Cardiac muscle cell (in vitro differentiated cells and primary cell): ENCODE measurements around the gene DLGAP1. TPM values are rescaled to one million over a fixed set of nuclear protein-coding genes. Genes with fewer than 3 reads are reported as not detected.

Source experiments
- DNase-seq, 2 donors: peaks; one replicate each; pipeline versions ENCODE4 v3.0.0 to v3.0.0-alpha.2; 2010 to 2017; ENCODE audit warnings: low read depth in 1 of 2, low spot score in 1 of 2
- H3K27ac ChIP-seq: fragments of 200-600 bp; sonication (generic); 2 replicates; pipeline ENCODE4 v1.5.1; 2016
- H3K27me3 ChIP-seq: fragments of 200-600 bp; sonication (generic); 2 replicates; pipeline ENCODE4 v1.6.0; 2016; ENCODE audit warnings: control low read depth
- H3K36me3 ChIP-seq: fragments of 200-600 bp; sonication (generic); 2 replicates; pipeline ENCODE4 v1.5.1; 2016; ENCODE audit warnings: control low read depth
- H3K4me1 ChIP-seq: fragments of 200-600 bp; sonication (generic); 2 replicates; pipeline ENCODE4 v1.8.1; 2017; ENCODE audit warnings: low read depth, mild to moderate bottlenecking, mixed run types
- H3K4me3 ChIP-seq: fragments of 200-600 bp; sonication (generic); 2 replicates; pipeline ENCODE4 v1.5.1; 2016; ENCODE audit warnings: mild to moderate bottlenecking
- H3K9me3 ChIP-seq: fragments of 200-600 bp; sonication (generic); 2 replicates; pipeline ENCODE4 v1.5.1; 2017; ENCODE audit warnings: low read depth, mild to moderate bottlenecking, control low read depth
- CTCF ChIP-seq: IDR thresholded peaks from 2 replicates; pipeline ENCODE4 v1.5.1; 2012; ENCODE audit warnings: low read depth, mild to moderate bottlenecking, low read length
- polyA plus RNA-seq: library from polyadenylated mRNA; unstranded; fragments of >200 nt; fragmentation: Nextera tagmentation; extraction: Ambion mirVana; gene quantifications from 2 replicates; pipeline ENCODE4 v1.2.1, GENCODE V29; 2016
- total RNA-seq: library from RNA; depleted of rRNA; stranded (reverse); fragments of >200 nt; gene quantifications from 2 replicates; pipeline ENCODE4 v1.2.3, GENCODE V29; 2016

DLGAP1 gene
- total and polyA plus RNA-seq, 2 experiments from 2014 or later, result 2.5 to 7.9 TPM

GRCh38 chr18:3777719-3778118 is 677.4 kb downstream of the DLGAP1 start:
- H3K27ac ChIP-seq, result no peak overlapping the region
- H3K27me3 ChIP-seq, result no peaks in the 10 kb centered on the region
- TF ChIP-seq CTCF, result no peak
- H3K4me1 ChIP-seq, result no peaks in the 10 kb centered on the region
- H3K36me3 ChIP-seq, result no peaks in the 10 kb centered on the region
- DNase-seq, result no peak
- no peak overlapping the region for H3K4me3 ChIP-seq
- no peaks in the 10 kb centered on the region for H3K9me3 ChIP-seq

GRCh38 chr18:3777122-3777521 is 678.0 kb downstream of the DLGAP1 start:
- Histone ChIP-seq H3K27ac (no peak overlapping the region), H3K4me1 (no peaks in the 10 kb centered on the region), H3K27me3 (no peaks in the 10 kb centered on the region), H3K36me3 (no peaks in the 10 kb centered on the region), H3K9me3 (no peaks in the 10 kb centered on the region), H3K4me3 (no peak overlapping the region)
- no peak for TF ChIP-seq CTCF
- DNase-seq, result no peak

- no peaks in the 10 kb centered on the region for H3K9me3 ChIP-seq
- no peaks in the 10 kb centered on the region for H3K4me1 ChIP-seq
- no peak for TF ChIP-seq CTCF
- H3K4me3 ChIP-seq, result no peak overlapping the region
- H3K36me3 ChIP-seq, result no peaks in the 10 kb centered on the region
- DNase-seq, result no peak
- H3K27ac ChIP-seq, result no peak overlapping the region
- no peaks in the 10 kb centered on the region for H3K27me3 ChIP-seq
Observed at GRCh38 chr18:3775996-3776395, 679.1 kb downstream of the DLGAP1 start.

- TF ChIP-seq CTCF, result peak; percentile 4
- DNase-seq, result no peak
- Histone ChIP-seq H3K36me3 (no peaks in the 10 kb centered on the region), H3K4me3 (no peak overlapping the region), H3K27me3 (no peaks in the 10 kb centered on the region), H3K4me1 (no peaks in the 10 kb centered on the region), H3K9me3 (no peaks in the 10 kb centered on the region), H3K27ac (no peak overlapping the region)
Observed at GRCh38 chr18:3773303-3773702, 681.8 kb downstream of the DLGAP1 start.

GRCh38 chr18:3771121-3771971 is 683.8 kb downstream of the DLGAP1 start:
- H3K27me3 ChIP-seq, result no peaks in the 10 kb centered on the region
- H3K27ac ChIP-seq, result no peak overlapping the region
- no peaks in the 10 kb centered on the region for H3K4me1 ChIP-seq
- no peaks in the 10 kb centered on the region for H3K36me3 ChIP-seq
- peak overlapping the region; percentile 27 for H3K4me3 ChIP-seq
- peak; percentile 85 to 95 for DNase-seq
- no peaks in the 10 kb centered on the region for H3K9me3 ChIP-seq
- peak; percentile 94 for TF ChIP-seq CTCF
